Smooth muscle cell (in vitro differentiated cells): ENCODE data around the gene GPX4. TPM values are rescaled to one million over a fixed set of nuclear protein-coding genes. Genes with fewer than 3 reads are reported as not detected.

Experiments used
- DNase-seq: peaks from one replicate; lab custom pipeline; 2025; ENCODE audit not compliant: unreplicated experiment; lab: John Stamatoyannopoulos, UW
- H2AFZ ChIP-seq: fragments of 200-600 bp; sonication (generic); 2 replicates; pipeline ENCODE4 v1.6.0; 2016; ENCODE audit warnings: antibody characterized with exemption, low read depth, mild to moderate bottlenecking
- H3F3A ChIP-seq: fragments of 200-600 bp; sonication (generic); 2 replicates; pipeline ENCODE4 v1.6.0; 2017; ENCODE audit warnings: antibody characterized with exemption, low read depth
- H3K27ac ChIP-seq: fragments of 200-600 bp; sonication (generic); 2 replicates; pipeline ENCODE4 v1.5.1; 2016; ENCODE audit warnings: low read depth, mild to moderate bottlenecking
- H3K27me3 ChIP-seq: fragments of 200-600 bp; sonication (generic); 2 replicates; pipeline ENCODE4 v1.6.1; 2016; ENCODE audit warnings: low read depth, mild to moderate bottlenecking
- H3K36me3 ChIP-seq: fragments of 200-600 bp; sonication (generic); 2 replicates; pipeline ENCODE4 v1.5.1; 2016; ENCODE audit warnings: low read depth
- H3K4me1 ChIP-seq: fragments of 200-600 bp; sonication (generic); 2 replicates; pipeline ENCODE4 v1.5.1; 2016; ENCODE audit warnings: low read depth
- H3K4me2 ChIP-seq: fragments of 200-600 bp; sonication (generic); 2 replicates; pipeline ENCODE4 v1.6.0; 2016; ENCODE audit warnings: mild to moderate bottlenecking
- H3K4me3 ChIP-seq: fragments of 200-600 bp; sonication (generic); 2 replicates; pipeline ENCODE4 v1.5.1; 2016; ENCODE audit warnings: mild to moderate bottlenecking
- H3K79me2 ChIP-seq: fragments of 200-600 bp; sonication (generic); 2 replicates; pipeline ENCODE4 v1.6.0; 2016; ENCODE audit warnings: low read depth, mild to moderate bottlenecking
- H3K9ac ChIP-seq: fragments of 200-600 bp; sonication (generic); 2 replicates; pipeline ENCODE4 v1.6.0; 2016; ENCODE audit warnings: low read depth
- H3K9me3 ChIP-seq: fragments of 200-600 bp; sonication (generic); replicated peaks from 2 replicates; pipeline ENCODE4 v1.5.1; 2016; ENCODE audit warnings: low read depth
- H4K20me1 ChIP-seq: fragments of 200-600 bp; sonication (generic); 2 replicates; pipeline ENCODE4 v1.6.0; 2016; ENCODE audit warnings: low read depth
- CTCF ChIP-seq: fragments of 200-600 bp; sonication (generic); IDR thresholded peaks from 2 replicates; pipeline ENCODE4 v1.5.1; 2017; ENCODE audit warnings: borderline replicate concordance, mild to moderate bottlenecking, antibody characterized with exemption; ENCODE audit not compliant: insufficient read depth, poor library complexity, severe bottlenecking
- WGBS: methylation state at CpG from one replicate; pipeline ENCODE4 v1.1.7; 2016; ENCODE audit warnings: low lambda C conversion rate; 5-methylcytosine and 5-hydroxymethylcytosine counted together
- polyA plus RNA-seq: library from polyadenylated mRNA; unstranded; fragments of >200 nt; fragmentation: Nextera tagmentation; extraction: Ambion mirVana; gene quantifications from 2 replicates; pipeline ENCODE4 v1.2.1, GENCODE V29; 2016
- total RNA-seq: library from RNA; depleted of rRNA; stranded (reverse); fragments of >200 nt; gene quantifications from 2 replicates; pipeline ENCODE4 v1.2.3, GENCODE V29; 2014

GPX4 gene
- total and polyA plus RNA-seq, 2 experiments from 2014 or later: 325 to 450 TPM

- Histone ChIP-seq H4K20me1 (peaks cover 20% of the 10 kb centered on the region), H3K79me2 (peaks cover 9% of the 10 kb centered on the region), H3K4me2 (no peak overlapping the region), H3K4me3 (no peak overlapping the region), H3F3A (no peaks in the 10 kb centered on the region), H3K27ac (no peak overlapping the region), H3K27me3 (no peaks in the 10 kb centered on the region), H3K9me3 (no peaks in the 10 kb centered on the region), H3K36me3 (no peaks in the 10 kb centered on the region), H2AFZ (no peak overlapping the region), H3K4me1 (no peaks in the 10 kb centered on the region), H3K9ac (no peak overlapping the region)
- 95% methylated on average over 24 of the region's 38 CpGs for WGBS
- TF ChIP-seq CTCF: no peak
- no peak for DNase-seq
These were observed 43.3 kb downstream of the GPX4 start for GRCh38 chr19:1146858-1147780.

GRCh38 chr19:1147934-1148549 lies 44.2 kb downstream of the GPX4 start:
- DNase-seq: no peak
- H3K9ac ChIP-seq: no peak overlapping the region
- WGBS: 94% methylated on average over 13 of the region's 15 CpGs
- no peaks in the 10 kb centered on the region for H3K27me3 ChIP-seq
- no peak for TF ChIP-seq CTCF
- H3K4me1 ChIP-seq: no peaks in the 10 kb centered on the region
- no peaks in the 10 kb centered on the region for H3K9me3 ChIP-seq
- H2AFZ ChIP-seq: no peak overlapping the region
- H3K79me2 ChIP-seq: peaks cover 11% of the 10 kb centered on the region
- H3K27ac ChIP-seq: no peak overlapping the region
- no peaks in the 10 kb centered on the region for H3K36me3 ChIP-seq
- H3K4me3 ChIP-seq: no peak overlapping the region
- H3F3A ChIP-seq: no peaks in the 10 kb centered on the region
- H4K20me1 ChIP-seq: peaks cover 20% of the 10 kb centered on the region
- H3K4me2 ChIP-seq: no peak overlapping the region

- Histone ChIP-seq H3K4me1 (no peaks in the 10 kb centered on the region), H2AFZ (no peak overlapping the region), H4K20me1 (peaks cover 21% of the 10 kb centered on the region), H3K4me2 (no peak overlapping the region), H3K36me3 (no peaks in the 10 kb centered on the region), H3K27me3 (no peaks in the 10 kb centered on the region), H3K9ac (no peak overlapping the region), H3K27ac (no peak overlapping the region), H3K79me2 (peaks cover 25% of the 10 kb centered on the region), H3F3A (no peaks in the 10 kb centered on the region), H3K9me3 (no peaks in the 10 kb centered on the region), H3K4me3 (no peak overlapping the region)
- no peak for TF ChIP-seq CTCF
- no peak for DNase-seq
- 98% methylated on average over 39 of the region's 39 CpGs for WGBS
These were observed 45.7 kb downstream of the GPX4 start for GRCh38 chr19:1149259-1150045.
